GM19240 (cell line): ENCODE measurements around the gene CLEC4G.
"Not testable (repeated sequence)": the region's sequence is repeated elsewhere in the genome, so short reads cannot be mapped to it uniquely, and the experiment has no call there.

Experiments
- DNase-seq: peaks from one replicate; pipeline ENCODE4 v3.0.0; 2011; ENCODE audit warnings: low spot score; ENCODE audit not compliant: insufficient read length

The CLEC4G gene

GRCh38 chr19:7732045-7732444, at the start of gene CLEC4G:
TSS of gene CLEC4G (minus strand) at chr19:7732110. CDS start at chr19:7732102, 8 bp downstream.
- DNase-seq = no peak

- no peak for DNase-seq
These were observed 49.2 kb upstream of the CLEC4G start for GRCh38 chr19:7781157-7781556.

GRCh38 chr19:7779631-7780486, 47.9 kb upstream of the CLEC4G start:
- DNase-seq = no peak

- no peak for DNase-seq
These were observed 46.2 kb upstream of the CLEC4G start for GRCh38 chr19:7778081-7778480.

- no peak for DNase-seq
These were observed 43.9 kb upstream of the CLEC4G start for GRCh38 chr19:7775761-7776160.

- no peak for DNase-seq
These were observed 41.9 kb upstream of the CLEC4G start for GRCh38 chr19:7773841-7774240.

GRCh38 chr19:7772752-7773291, 40.9 kb upstream of the CLEC4G start:
- DNase-seq = no peak

GRCh38 chr19:7771072-7771471, 39.2 kb upstream of the CLEC4G start:
- no peak for DNase-seq

GRCh38 chr19:7769171-7769570, 37.3 kb upstream of the CLEC4G start:
- no peak for DNase-seq

GRCh38 chr19:7767487-7767886, 35.6 kb upstream of the CLEC4G start:
- no peak for DNase-seq

GRCh38 chr19:7766535-7766934, 34.6 kb upstream of the CLEC4G start:
- DNase-seq = no peak

- DNase-seq = not testable (repeated sequence)
These were observed 33.1 kb upstream of the CLEC4G start for GRCh38 chr19:7765043-7765442.

- not testable (repeated sequence) for DNase-seq
These were observed 32.2 kb upstream of the CLEC4G start for GRCh38 chr19:7764157-7764556.

GRCh38 chr19:7763696-7764095, 31.8 kb upstream of the CLEC4G start:
- DNase-seq = no peak

- DNase-seq = no peak
These were observed 30.9 kb upstream of the CLEC4G start, which contains the start of gene CLEC4M for GRCh38 chr19:7762719-7763293. TSS of gene CLEC4M (plus strand) at chr19:7763243. CDS start at chr19:7763267, 24 bp downstream.

- no peak for DNase-seq
These were observed 27.2 kb upstream of the CLEC4G start for GRCh38 chr19:7759156-7759555.

GRCh38 chr19:7757358-7757757, 25.4 kb upstream of the CLEC4G start:
- no peak for DNase-seq

- no peak for DNase-seq
These were observed 24.3 kb upstream of the CLEC4G start for GRCh38 chr19:7756258-7756657.

- DNase-seq = no peak
These were observed 19.4 kb upstream of the CLEC4G start for GRCh38 chr19:7751157-7751783.

GRCh38 chr19:7748756-7749155, 16.8 kb upstream of the CLEC4G start:
- DNase-seq = no peak

- no peak for DNase-seq
These were observed 16.3 kb upstream of the CLEC4G start for GRCh38 chr19:7748171-7748570.
